GM23338 (cell line): Measurements from ENCODE around the gene WASL. TPM values are rescaled to one million over a fixed set of nuclear protein-coding genes. Genes with fewer than 3 reads are reported as not detected.

Experiments used
- ATAC-seq: fragments of 200-7000 bp; cut with Tn5 transposase; 3 replicates; pipeline ENCODE4 v1.9.1; 2020
- DNase-seq: peaks from one replicate; pipeline ENCODE4 v3.0.0-alpha.2; 2015; ENCODE audit warnings: low spot score
- H2AFZ ChIP-seq: fragments of 200-600 bp; sonication (generic); 2 replicates; pipeline ENCODE4 v1.8.0; 2016; ENCODE audit warnings: antibody characterized with exemption, mild to moderate bottlenecking, moderate library complexity
- H3F3A ChIP-seq: fragments of 200-600 bp; sonication (generic); replicated peaks from 2 replicates; pipeline ENCODE4 v1.8.0; 2017; ENCODE audit warnings: antibody characterized with exemption, mixed run types, low read depth
- H3K27ac ChIP-seq: fragments of 200-600 bp; sonication (generic); 2 replicates; pipeline ENCODE4 v1.6.1; 2016; ENCODE audit warnings: low read depth
- H3K27me3 ChIP-seq: fragments of 200-600 bp; sonication (generic); 2 replicates; pipeline ENCODE4 v1.8.0; 2016; ENCODE audit warnings: mild to moderate bottlenecking, mixed run types, moderate library complexity; ENCODE audit not compliant: insufficient read depth
- H3K36me3 ChIP-seq: fragments of 200-600 bp; sonication (generic); 2 replicates; pipeline ENCODE4 v1.8.0; 2016; ENCODE audit warnings: mild to moderate bottlenecking; ENCODE audit not compliant: insufficient read depth
- H3K4me1 ChIP-seq: fragments of 200-600 bp; sonication (generic); 2 replicates; pipeline ENCODE4 v1.8.0; 2016; ENCODE audit warnings: mild to moderate bottlenecking, moderate library complexity; ENCODE audit not compliant: insufficient read depth
- H3K4me2 ChIP-seq: fragments of 200-600 bp; sonication (generic); 2 replicates; pipeline ENCODE4 v1.7.1; 2017; ENCODE audit warnings: mixed run types
- H3K4me3 ChIP-seq: fragments of 200-600 bp; sonication (generic); 2 replicates; pipeline ENCODE4 v1.6.1; 2016; ENCODE audit warnings: mixed run types
- H3K79me2 ChIP-seq: fragments of 200-600 bp; sonication (generic); replicated peaks from 2 replicates; pipeline ENCODE4 v1.8.0; 2017; ENCODE audit warnings: mild to moderate bottlenecking; ENCODE audit not compliant: insufficient read depth
- H3K9me2 ChIP-seq: fragments of 200-600 bp; sonication (generic); 2 replicates; pipeline ENCODE4 v1.8.0; 2017; ENCODE audit not compliant: insufficient read depth
- H4K20me1 ChIP-seq: fragments of 200-600 bp; sonication (generic); replicated peaks from 2 replicates; pipeline ENCODE4 v1.8.0; 2017; ENCODE audit warnings: mild to moderate bottlenecking; ENCODE audit not compliant: insufficient read depth
- H3K27ac Mint-ChIP-seq: 2 replicates; pipeline ENCODE4 v1.8.0; 2020; ENCODE audit warnings: inconsistent platforms, mild to moderate bottlenecking, moderate library complexity, mixed read lengths
- H3K27me3 Mint-ChIP-seq: 3 replicates; pipeline ENCODE4 v1.8.0; 2022; ENCODE audit warnings: low read depth, mild to moderate bottlenecking, moderate library complexity, mixed read lengths, inconsistent platforms; ENCODE audit not compliant: insufficient read depth, poor library complexity
- H3K36me3 Mint-ChIP-seq: 3 replicates; pipeline ENCODE4 v1.8.0; 2021; ENCODE audit warnings: low read depth, mild to moderate bottlenecking, inconsistent platforms, moderate library complexity, mixed read lengths
- H3K4me1 Mint-ChIP-seq: 3 replicates; pipeline ENCODE4 v1.8.0; 2020; ENCODE audit warnings: mild to moderate bottlenecking, inconsistent platforms, mixed read lengths
- H3K4me3 Mint-ChIP-seq: 3 replicates; pipeline ENCODE4 v1.8.0; 2021; ENCODE audit warnings: moderate library complexity, mild to moderate bottlenecking, inconsistent platforms, mixed read lengths
- H3K9me3 Mint-ChIP-seq: 3 replicates; pipeline ENCODE4 v1.8.0; 2020; ENCODE audit warnings: moderate library complexity, mild to moderate bottlenecking, inconsistent platforms, mixed read lengths
- CREB1 ChIP-seq: fragments of 250-450 bp; sonication (Bioruptor Pico); IDR thresholded peaks from 2 replicates; pipeline ENCODE4 v1.5.0; 2020; ENCODE audit warnings: low read depth, mild to moderate bottlenecking, moderate library complexity
- REST ChIP-seq: IDR thresholded peaks from one replicate; pipeline ENCODE4 v1.6.1; 2018; ENCODE audit warnings: antibody characterized with exemption; ENCODE audit not compliant: unreplicated experiment
- ZNF114 ChIP-seq: fragments of 250-450 bp; sonication (Bioruptor Pico); IDR thresholded peaks from 2 replicates; pipeline ENCODE4 v1.5.0; 2020; ENCODE audit warnings: mild to moderate bottlenecking, moderate library complexity
- polyA plus RNA-seq: library from polyadenylated mRNA; unstranded; fragments of >200 nt; fragmentation: Nextera tagmentation; extraction: Ambion mirVana; gene quantifications from 2 replicates; pipeline ENCODE4 v1.2.1, GENCODE V29; 2016
- total RNA-seq: library from RNA; depleted of rRNA; stranded (reverse); fragments of >200 nt; shearing (Covaris generic); gene quantifications from 2 replicates; pipeline ENCODE4 v1.2.3, GENCODE V29; 2014
- TF ChIP-seq, protein P1 (sequence below): fragments of 250-450 bp; sonication (Bioruptor Pico); IDR thresholded peaks from 2 replicates; pipeline ENCODE4 v1.5.0; 2020; ENCODE audit warnings: mild to moderate bottlenecking, moderate library complexity
- TF ChIP-seq, protein P2 (sequence below), 2 experiments: fragments of 200-600 bp in 1 of 2; sonication (generic) in 1 of 2; conservative IDR thresholded peaks; 2 replicates each; pipeline versions ENCODE4 v1.5.1 to v1.6.1; 2016 to 2017; ENCODE audit warnings: antibody characterized with exemption in 2 of 2, low read depth in 2 of 2, mild to moderate bottlenecking in 2 of 2, moderate library complexity in 1 of 2

WASL gene
- total and polyA plus RNA-seq, 2 experiments from 2014 or later = 36.4 to 45.3 TPM

GRCh38 chr7:123692471-123692877, 56.3 kb downstream of the WASL start:
- peak; percentile 100 for ATAC-seq
- H3K27ac Mint-ChIP-seq = peak overlapping the region; percentile 84; the same call in 1 of the 2 replicates
- H3K9me2 ChIP-seq = no peaks in the 10 kb centered on the region

More at GRCh38 chr7:123692471-123692877, 56.3 kb downstream of the WASL start:
- H3K27ac ChIP-seq = peak overlapping the region; percentile 33; the same call in 1 of the 2 replicates
- 0 out of 2 replicates have a peak, but pooled peaks cover 3% of the 10 kb centered on the region for H3F3A ChIP-seq
- H3K27me3 Mint-ChIP-seq = peaks cover 4% of the 10 kb centered on the region
- peaks cover 36% of the 10 kb centered on the region for H3K4me1 Mint-ChIP-seq
- peaks cover 41% of the 10 kb centered on the region for H3K36me3 Mint-ChIP-seq
- peak overlapping the region; percentile 39; the same call in 1 of the 2 replicates for H3K4me2 ChIP-seq
- H3K4me1 ChIP-seq = peaks cover 24% of the 10 kb centered on the region
- peaks cover 11% of the 10 kb centered on the region for H3K79me2 ChIP-seq
- no peak overlapping the region for H2AFZ ChIP-seq
- peaks cover 17% of the 10 kb centered on the region; the same call in 1 of the 2 replicates for H3K36me3 ChIP-seq
- no peak overlapping the region for H3K4me3 ChIP-seq
- H3K27me3 ChIP-seq = no peaks in the 10 kb centered on the region
- H3K4me3 Mint-ChIP-seq = peak overlapping the region; percentile 62
- TF ChIP-seq CREB1 (peak; percentile 45; the same call in 1 of the 2 replicates), REST (peak; percentile 17), ZNF114 (CRISPR knock-in tag) (peak; percentile 97)
- TF ChIP-seq, protein P1, sequence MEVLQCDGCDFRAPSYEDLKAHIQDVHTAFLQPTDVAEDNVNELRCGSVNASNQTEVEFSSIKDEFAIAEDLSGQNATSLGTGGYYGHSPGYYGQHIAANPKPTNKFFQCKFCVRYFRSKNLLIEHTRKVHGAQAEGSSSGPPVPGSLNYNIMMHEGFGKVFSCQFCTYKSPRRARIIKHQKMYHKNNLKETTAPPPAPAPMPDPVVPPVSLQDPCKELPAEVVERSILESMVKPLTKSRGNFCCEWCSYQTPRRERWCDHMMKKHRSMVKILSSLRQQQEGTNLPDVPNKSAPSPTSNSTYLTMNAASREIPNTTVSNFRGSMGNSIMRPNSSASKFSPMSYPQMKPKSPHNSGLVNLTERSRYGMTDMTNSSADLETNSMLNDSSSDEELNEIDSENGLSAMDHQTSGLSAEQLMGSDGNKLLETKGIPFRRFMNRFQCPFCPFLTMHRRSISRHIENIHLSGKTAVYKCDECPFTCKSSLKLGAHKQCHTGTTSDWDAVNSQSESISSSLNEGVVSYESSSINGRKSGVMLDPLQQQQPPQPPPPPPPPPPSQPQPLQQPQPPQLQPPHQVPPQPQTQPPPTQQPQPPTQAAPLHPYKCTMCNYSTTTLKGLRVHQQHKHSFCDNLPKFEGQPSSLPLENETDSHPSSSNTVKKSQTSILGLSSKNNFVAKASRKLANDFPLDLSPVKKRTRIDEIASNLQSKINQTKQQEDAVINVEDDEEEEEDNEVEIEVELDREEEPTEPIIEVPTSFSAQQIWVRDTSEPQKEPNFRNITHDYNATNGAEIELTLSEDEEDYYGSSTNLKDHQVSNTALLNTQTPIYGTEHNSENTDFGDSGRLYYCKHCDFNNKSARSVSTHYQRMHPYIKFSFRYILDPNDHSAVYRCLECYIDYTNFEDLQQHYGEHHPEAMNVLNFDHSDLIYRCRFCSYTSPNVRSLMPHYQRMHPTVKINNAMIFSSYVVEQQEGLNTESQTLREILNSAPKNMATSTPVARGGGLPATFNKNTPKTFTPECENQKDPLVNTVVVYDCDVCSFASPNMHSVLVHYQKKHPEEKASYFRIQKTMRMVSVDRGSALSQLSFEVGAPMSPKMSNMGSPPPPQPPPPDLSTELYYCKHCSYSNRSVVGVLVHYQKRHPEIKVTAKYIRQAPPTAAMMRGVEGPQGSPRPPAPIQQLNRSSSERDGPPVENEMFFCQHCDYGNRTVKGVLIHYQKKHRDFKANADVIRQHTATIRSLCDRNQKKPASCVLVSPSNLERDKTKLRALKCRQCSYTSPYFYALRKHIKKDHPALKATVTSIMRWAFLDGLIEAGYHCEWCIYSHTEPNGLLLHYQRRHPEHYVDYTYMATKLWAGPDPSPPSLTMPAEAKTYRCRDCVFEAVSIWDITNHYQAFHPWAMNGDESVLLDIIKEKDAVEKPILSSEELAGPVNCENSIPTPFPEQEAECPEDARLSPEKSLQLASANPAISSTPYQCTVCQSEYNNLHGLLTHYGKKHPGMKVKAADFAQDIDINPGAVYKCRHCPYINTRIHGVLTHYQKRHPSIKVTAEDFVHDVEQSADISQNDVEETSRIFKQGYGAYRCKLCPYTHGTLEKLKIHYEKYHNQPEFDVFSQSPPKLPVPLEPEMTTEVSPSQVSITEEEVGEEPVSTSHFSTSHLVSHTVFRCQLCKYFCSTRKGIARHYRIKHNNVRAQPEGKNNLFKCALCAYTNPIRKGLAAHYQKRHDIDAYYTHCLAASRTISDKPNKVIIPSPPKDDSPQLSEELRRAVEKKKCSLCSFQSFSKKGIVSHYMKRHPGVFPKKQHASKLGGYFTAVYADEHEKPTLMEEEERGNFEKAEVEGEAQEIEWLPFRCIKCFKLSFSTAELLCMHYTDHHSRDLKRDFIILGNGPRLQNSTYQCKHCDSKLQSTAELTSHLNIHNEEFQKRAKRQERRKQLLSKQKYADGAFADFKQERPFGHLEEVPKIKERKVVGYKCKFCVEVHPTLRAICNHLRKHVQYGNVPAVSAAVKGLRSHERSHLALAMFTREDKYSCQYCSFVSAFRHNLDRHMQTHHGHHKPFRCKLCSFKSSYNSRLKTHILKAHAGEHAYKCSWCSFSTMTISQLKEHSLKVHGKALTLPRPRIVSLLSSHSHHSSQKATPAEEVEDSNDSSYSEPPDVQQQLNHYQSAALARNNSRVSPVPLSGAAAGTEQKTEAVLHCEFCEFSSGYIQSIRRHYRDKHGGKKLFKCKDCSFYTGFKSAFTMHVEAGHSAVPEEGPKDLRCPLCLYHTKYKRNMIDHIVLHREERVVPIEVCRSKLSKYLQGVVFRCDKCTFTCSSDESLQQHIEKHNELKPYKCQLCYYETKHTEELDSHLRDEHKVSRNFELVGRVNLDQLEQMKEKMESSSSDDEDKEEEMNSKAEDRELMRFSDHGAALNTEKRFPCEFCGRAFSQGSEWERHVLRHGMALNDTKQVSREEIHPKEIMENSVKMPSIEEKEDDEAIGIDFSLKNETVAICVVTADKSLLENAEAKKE (CRISPR knock-in tag) = peak; percentile 100
- TF ChIP-seq, protein P2, sequence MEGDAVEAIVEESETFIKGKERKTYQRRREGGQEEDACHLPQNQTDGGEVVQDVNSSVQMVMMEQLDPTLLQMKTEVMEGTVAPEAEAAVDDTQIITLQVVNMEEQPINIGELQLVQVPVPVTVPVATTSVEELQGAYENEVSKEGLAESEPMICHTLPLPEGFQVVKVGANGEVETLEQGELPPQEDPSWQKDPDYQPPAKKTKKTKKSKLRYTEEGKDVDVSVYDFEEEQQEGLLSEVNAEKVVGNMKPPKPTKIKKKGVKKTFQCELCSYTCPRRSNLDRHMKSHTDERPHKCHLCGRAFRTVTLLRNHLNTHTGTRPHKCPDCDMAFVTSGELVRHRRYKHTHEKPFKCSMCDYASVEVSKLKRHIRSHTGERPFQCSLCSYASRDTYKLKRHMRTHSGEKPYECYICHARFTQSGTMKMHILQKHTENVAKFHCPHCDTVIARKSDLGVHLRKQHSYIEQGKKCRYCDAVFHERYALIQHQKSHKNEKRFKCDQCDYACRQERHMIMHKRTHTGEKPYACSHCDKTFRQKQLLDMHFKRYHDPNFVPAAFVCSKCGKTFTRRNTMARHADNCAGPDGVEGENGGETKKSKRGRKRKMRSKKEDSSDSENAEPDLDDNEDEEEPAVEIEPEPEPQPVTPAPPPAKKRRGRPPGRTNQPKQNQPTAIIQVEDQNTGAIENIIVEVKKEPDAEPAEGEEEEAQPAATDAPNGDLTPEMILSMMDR (conservative IDR thresholded peaks at IDR 0.05; ENCODE audit: low read depth in 2 of 2) = no peak
- H4K20me1 ChIP-seq = no peaks in the 10 kb centered on the region
- DNase-seq = peak; percentile 71
- no peaks in the 10 kb centered on the region for H3K9me3 Mint-ChIP-seq
